ENCODE measurements around the gene HSPBP1.
"Not testable (repeated sequence)": the region's sequence is repeated elsewhere in the genome, so short reads cannot be mapped to it uniquely, and the experiment has no call there.

The HSPBP1 gene

GRCh38 chr19:55279770-55280643 lies at the start of gene HSPBP1:
Gene HSPBP1 (minus strand): TSS chr19:55280110. CDS start chr19:55279608, 502 bp downstream.
- DNase-seq, result peak; percentile 76

- DNase-seq, result not testable (repeated sequence)
These were observed 48.9 kb upstream of the HSPBP1 start for GRCh38 chr19:55328774-55329318.

GRCh38 chr19:55325172-55325571 lies 45.3 kb upstream of the HSPBP1 start, which contains the start of gene TMEM150B:
Gene TMEM150B (minus strand): TSS chr19:55325341. CDS start chr19:55321036, 4,305 bp downstream.
- no peak for DNase-seq

- no peak for DNase-seq
These were observed 44.8 kb upstream of the HSPBP1 start for GRCh38 chr19:55324662-55325061.

GRCh38 chr19:55322204-55322885 lies 42.4 kb upstream of the HSPBP1 start:
- DNase-seq, result no peak

GRCh38 chr19:55321466-55322137 lies 41.7 kb upstream of the HSPBP1 start:
- DNase-seq, result no peak

- DNase-seq, result no peak
These were observed 41.0 kb upstream of the HSPBP1 start for GRCh38 chr19:55320844-55321419.

- DNase-seq, result no peak
These were observed 39.9 kb upstream of the HSPBP1 start for GRCh38 chr19:55319785-55320184.

GRCh38 chr19:55316646-55317045 lies 36.7 kb upstream of the HSPBP1 start:
- DNase-seq, result no peak

- no peak for DNase-seq
These were observed 36.1 kb upstream of the HSPBP1 start for GRCh38 chr19:55315956-55316525.

GRCh38 chr19:55314396-55314795 lies 34.5 kb upstream of the HSPBP1 start:
- no peak for DNase-seq

GRCh38 chr19:55312621-55313512 lies 33.0 kb upstream of the HSPBP1 start:
- no peak for DNase-seq

GRCh38 chr19:55311797-55312196 lies 31.9 kb upstream of the HSPBP1 start:
- no peak for DNase-seq

GRCh38 chr19:55311397-55311796 lies 31.5 kb upstream of the HSPBP1 start:
- no peak for DNase-seq

GRCh38 chr19:55310498-55310897 lies 30.6 kb upstream of the HSPBP1 start:
- DNase-seq, result no peak

- DNase-seq, result no peak
These were observed 29.5 kb upstream of the HSPBP1 start for GRCh38 chr19:55309448-55309847.

GRCh38 chr19:55308281-55308680 lies 28.4 kb upstream of the HSPBP1 start:
- DNase-seq, result no peak

GRCh38 chr19:55306712-55307111 lies 26.8 kb upstream of the HSPBP1 start:
- DNase-seq, result no peak

GRCh38 chr19:55305983-55306562 lies 26.2 kb upstream of the HSPBP1 start:
- DNase-seq, result no peak

GRCh38 chr19:55305491-55305890 lies 25.6 kb upstream of the HSPBP1 start:
- DNase-seq, result no peak

- no peak for DNase-seq
These were observed 25.1 kb upstream of the HSPBP1 start for GRCh38 chr19:55304980-55305379.

All from amniotic stem cell (primary cell).